H1 (cell line): ENCODE results near the gene CABP1. TPM values are rescaled to one million over a fixed set of nuclear protein-coding genes. Genes with fewer than 3 reads are reported as not detected.
A peak's percentile ranks its signal among the peaks of the same experiment; 100 is the strongest.

Experiments
- CTCF ChIA-PET: fragments of 300-600 bp; sonication (Branson Sonifier 250); formaldehyde crosslinking; loops from one replicate; lab custom pipeline; 2021; ENCODE audit not compliant: partially characterized antibody; lab: Charles Lee
- POLR2A ChIA-PET: fragments of 300-600 bp; sonication (Branson Sonifier 250); formaldehyde crosslinking; loops from one replicate; lab custom pipeline; 2021; ENCODE audit warnings: inconsistent platforms; ENCODE audit not compliant: partially characterized antibody; lab: Charles Lee
- DNase-seq, 2 experiments: peaks; one replicate each; pipeline versions ENCODE4 v3.0.0 to v3.0.0-alpha.2; 2010 to 2022; ENCODE audit warnings: low spot score in 2 of 2, low read depth in 1 of 2, mixed read lengths in 1 of 2
- FAIRE-seq: peaks from 2 replicates; lab custom pipeline; 2011; peaks lifted over from hg19 to GRCh38; lab: Jason Lieb, UNC
- H2AFZ ChIP-seq: 2 replicates; pipeline ENCODE4 v1.8.1; 2012; ENCODE audit warnings: low read length, inconsistent platforms
- H2AK5ac ChIP-seq: 2 replicates; pipeline ENCODE4 v1.6.1; 2013; ENCODE audit warnings: low read depth, low read length
- H2BK120ac ChIP-seq: replicated peaks from 2 replicates; pipeline ENCODE3; 2013; ENCODE audit warnings: low read depth, low read length, inconsistent platforms
- H2BK12ac ChIP-seq: 2 replicates; pipeline ENCODE4 v1.6.1; 2013; ENCODE audit warnings: low read depth, low read length
- H2BK15ac ChIP-seq: 2 replicates; pipeline ENCODE4 v1.6.1; 2013; ENCODE audit warnings: low read length
- H2BK20ac ChIP-seq: 2 replicates; pipeline ENCODE4 v1.6.1; 2013; ENCODE audit warnings: low read length
- H2BK5ac ChIP-seq: 2 replicates; pipeline ENCODE4 v1.6.1; 2013; ENCODE audit warnings: low read depth, low read length
- H3K14ac ChIP-seq: 2 replicates; pipeline ENCODE4 v1.6.1; 2013; ENCODE audit warnings: inconsistent platforms; ENCODE audit not compliant: insufficient read length
- H3K18ac ChIP-seq: 2 replicates; pipeline ENCODE4 v1.6.1; 2013; ENCODE audit warnings: low read length; ENCODE audit errors: extremely low read depth
- H3K23ac ChIP-seq: 2 replicates; pipeline ENCODE4 v1.6.1; 2013; ENCODE audit warnings: inconsistent platforms; ENCODE audit not compliant: insufficient read length
- H3K23me2 ChIP-seq: 2 replicates; pipeline ENCODE4 v1.6.1; 2013; ENCODE audit warnings: low read depth, low read length
- H3K27ac ChIP-seq: 2 replicates; pipeline ENCODE4 v1.6.1; 2011; ENCODE audit warnings: low read depth, low read length, inconsistent platforms
- H3K27me3 ChIP-seq, 4 experiments: replicated peaks in 1 of 4; 1 replicate in 1 of 4; 2 replicates in 3 of 4; pipeline versions ENCODE4 v1.6.1 to v1.8.1; 2011 to 2013; ENCODE audit warnings: low read length in 3 of 4, mild to moderate bottlenecking in 3 of 4, inconsistent platforms in 2 of 4, mixed read lengths in 2 of 4, moderate library complexity in 1 of 4; ENCODE audit not compliant: control insufficient read depth in 3 of 4, insufficient read depth in 3 of 4; ENCODE audit errors: extremely low read depth in 1 of 4
- H3K36me3 ChIP-seq, 4 experiments: 2 replicates each; pipeline versions ENCODE4 v1.6.1 to v1.8.1; 2011 to 2013; ENCODE audit warnings: mild to moderate bottlenecking in 4 of 4, low read length in 3 of 4, moderate library complexity in 2 of 4, control low read depth in 1 of 4, inconsistent platforms in 1 of 4; ENCODE audit not compliant: insufficient read depth in 4 of 4, control insufficient read depth in 2 of 4
- H3K4ac ChIP-seq: replicated peaks from 2 replicates; pipeline ENCODE3; 2013; ENCODE audit warnings: low read length, low read depth, mixed read lengths, inconsistent platforms; ENCODE audit not compliant: insufficient read length
- H3K4me1 ChIP-seq, 4 experiments: replicated peaks in 1 of 4; 1 replicate in 1 of 4; 2 replicates in 3 of 4; pipeline versions ENCODE4 v1.6.1 to v1.8.1; 2011 to 2013; ENCODE audit warnings: low read length in 3 of 4, inconsistent platforms in 2 of 4, mixed read lengths in 1 of 4; ENCODE audit not compliant: insufficient read depth in 4 of 4, control insufficient read depth in 3 of 4
- H3K4me2 ChIP-seq, 2 experiments: 2 replicates each; pipeline versions ENCODE4 v1.6.1 to v1.8.1; 2011 to 2013; ENCODE audit warnings: low read depth in 2 of 2, low read length in 2 of 2, control low read depth in 1 of 2, inconsistent platforms in 1 of 2, mild to moderate bottlenecking in 1 of 2; ENCODE audit not compliant: insufficient read depth in 1 of 2
- H3K4me3 ChIP-seq, 4 experiments: fragments of 200-600, 300-600 bp in 1 of 4; sonication (generic), shearing (Covaris generic), sonication (Bioruptor Twin) in 1 of 4; 2 replicates each; pipeline versions ENCODE4 v1.5.1 to v1.8.1; 2011 to 2016; ENCODE audit warnings: low read length in 4 of 4, low read depth in 3 of 4, control low read depth in 2 of 4, inconsistent platforms in 2 of 4, mild to moderate bottlenecking in 2 of 4, mixed read lengths in 1 of 4, moderate library complexity in 1 of 4; ENCODE audit not compliant: insufficient read depth in 2 of 4; ENCODE audit errors: extremely low read depth in 1 of 4
- H3K56ac ChIP-seq: replicated peaks from 2 replicates; pipeline ENCODE3; 2013; ENCODE audit warnings: low read depth, mild to moderate bottlenecking, mixed read lengths, low read length, inconsistent platforms; ENCODE audit not compliant: insufficient read length
- H3K79me1 ChIP-seq: 2 replicates; pipeline ENCODE4 v1.6.1; 2013; ENCODE audit warnings: low read depth, low read length, control low read depth
- H3K79me2 ChIP-seq, 2 experiments: 2 replicates each; pipeline versions ENCODE4 v1.6.1 to v1.8.1; 2012 to 2013; ENCODE audit warnings: low read length in 2 of 2, mild to moderate bottlenecking in 2 of 2, inconsistent platforms in 1 of 2; ENCODE audit not compliant: insufficient read depth in 2 of 2, control insufficient read depth in 1 of 2
- H3K9ac ChIP-seq, 4 experiments: replicated peaks in 1 of 4; 1 replicate in 1 of 4; 2 replicates in 3 of 4; pipeline versions ENCODE4 v1.6.1 to v1.8.1; 2011 to 2013; ENCODE audit warnings: low read depth in 3 of 4, low read length in 3 of 4, control low read depth in 2 of 4, mild to moderate bottlenecking in 2 of 4, moderate library complexity in 2 of 4, inconsistent platforms in 1 of 4; ENCODE audit errors: extremely low read depth in 1 of 4
- H3K9me3 ChIP-seq, 2 experiments: 2 replicates each; pipeline versions ENCODE4 v1.6.1 to v1.8.1; 2012 to 2013; ENCODE audit warnings: mild to moderate bottlenecking in 2 of 2, moderate library complexity in 2 of 2, control low read depth in 1 of 2, inconsistent platforms in 1 of 2, low read depth in 1 of 2, low read length in 1 of 2, mixed read lengths in 1 of 2; ENCODE audit not compliant: insufficient read depth in 2 of 2
- H4K20me1 ChIP-seq, 2 experiments: replicated peaks in 1 of 2; 2 replicates each; pipeline versions ENCODE3 to v1.8.1; 2011 to 2013; ENCODE audit warnings: inconsistent platforms in 2 of 2, low read length in 2 of 2, mild to moderate bottlenecking in 1 of 2; ENCODE audit not compliant: insufficient read depth in 2 of 2, control insufficient read depth in 1 of 2
- H4K5ac ChIP-seq: 2 replicates; pipeline ENCODE4 v1.6.1; 2013; ENCODE audit warnings: low read length, low read depth, mixed read lengths, inconsistent platforms; ENCODE audit not compliant: insufficient read length
- H4K8ac ChIP-seq: 2 replicates; pipeline ENCODE4 v1.8.0; 2013; ENCODE audit warnings: mild to moderate bottlenecking, moderate library complexity, low read length, inconsistent platforms; ENCODE audit not compliant: insufficient read depth; ENCODE audit errors: extremely low read depth
- H4K91ac ChIP-seq: replicated peaks from 2 replicates; pipeline ENCODE3; 2013; ENCODE audit warnings: low read length, mixed read lengths, inconsistent platforms; ENCODE audit not compliant: insufficient read length
- ATF3 ChIP-seq: IDR thresholded peaks from 2 replicates; pipeline ENCODE4 v1.6.1; 2011; ENCODE audit warnings: low read depth, mild to moderate bottlenecking, low read length; ENCODE audit not compliant: insufficient read depth
- POU5F1 ChIP-seq: IDR thresholded peaks from 2 replicates; pipeline ENCODE4 v1.6.1; 2011; ENCODE audit warnings: low read depth, mild to moderate bottlenecking, low read length, moderate library complexity
- SP4 ChIP-seq: IDR thresholded peaks from 2 replicates; pipeline ENCODE4 v1.6.1; 2012; ENCODE audit warnings: low read length, inconsistent platforms
- SUZ12 ChIP-seq: fragments of 200-600 bp; sonication (generic); IDR thresholded peaks from 2 replicates; pipeline ENCODE4 v1.6.1; 2012; ENCODE audit warnings: mild to moderate bottlenecking, inconsistent platforms, low read length, moderate library complexity, mixed read lengths
- TCF12 ChIP-seq: IDR thresholded peaks from 2 replicates; pipeline ENCODE4 v1.6.1; 2011; ENCODE audit warnings: low read depth, mild to moderate bottlenecking, low read length
- WGBS, 2 experiments: shearing (Covaris generic) in 1 of 2; methylation state at CpG; one replicate each; pipeline versions ENCODE4 v1.1.6 to v1.1.7; 2013 to 2015; ENCODE audit warnings: low lambda C conversion rate in 2 of 2, mixed read lengths in 2 of 2, inconsistent platforms in 1 of 2, low coverage in 1 of 2, missing lambda C conversion rate in 1 of 2; ENCODE audit not compliant: insufficient replicate concordance in 2 of 2, insufficient coverage in 1 of 2, insufficient read length in 1 of 2; ENCODE audit errors: extremely low coverage in 1 of 2, missing lambda C conversion rate in 1 of 2; 5-methylcytosine and 5-hydroxymethylcytosine counted together
- polyA plus RNA-seq, 7 experiments: library from polyadenylated mRNA; depleted of rRNA in 3 of 7; stranded (reverse) in 5 of 7; unstranded in 2 of 7; fragments of >200 nt in 5 of 7; fragments of 200-250 nt in 2 of 7; gene quantifications; 1 replicate in 5 of 7; 2 replicates in 1 of 7; 4 replicates in 1 of 7; pipeline versions ENCODE4 v1.2.1 to v1.2.3, GENCODE V29; 2011 to 2013; ENCODE audit warnings: missing spikeins in 2 of 7, mixed read lengths in 2 of 7
- total RNA-seq: library from RNA; stranded (reverse); fragmentation: NEBNext Ultra II Directional; extraction: Animal tissue kit (Norgen Biotek cat#: 25700); gene quantifications from 2 replicates; pipeline ENCODE4 v1.2.1, GENCODE V29; 2021

CABP1 gene
- total and polyA plus RNA-seq, 2 of the 8 experiments (the other 6 are each of a cell fraction or from before 2014, with no cell fraction given), result 3.9 to 7.4 TPM

GRCh38 chr12:120642121-120642520 is 1.7 kb downstream of the CABP1 start:
- no peak overlapping the region for H2BK120ac ChIP-seq
- POLR2A ChIA-PET, result interaction anchor here (0.7 to 1.5 kb wide), 2 partner anchors 55 to 61 kb away, joined by 3 to 5 read pairs; partner anchors contain the start of gene POP5
- H2BK5ac ChIP-seq, result no peak overlapping the region
- H3K4me2 ChIP-seq, result peak overlapping the region; percentile 83 to 91; a peak in 3 of 4 replicates
- no peaks in the 10 kb centered on the region for H3K9me3 ChIP-seq
- H4K20me1 ChIP-seq, result peaks cover 0 to 5% of the 10 kb centered on the region in 2 experiments
- no peak for TF ChIP-seq POU5F1
- TF ChIP-seq SUZ12, result no peak
- TF ChIP-seq TCF12, result no peak
- 0 out of 2 replicates have a peak, but pooled peaks have one; percentile 9 for TF ChIP-seq SP4
- no peak for TF ChIP-seq ATF3
- no peak overlapping the region for H3K27ac ChIP-seq
- peaks cover 10% of the 10 kb centered on the region; the same call in 1 of the 2 replicates for H3K23me2 ChIP-seq
- H4K5ac ChIP-seq, result no peak overlapping the region
- no peak overlapping the region for H2AFZ ChIP-seq
- H3K4ac ChIP-seq, result no peak overlapping the region
- no peak for FAIRE-seq
- peak overlapping the region in 3 of 4 experiments; percentile 54 to 78 (median 60); a peak in 4 of 8 replicates for H3K4me3 ChIP-seq
- no peak overlapping the region for H4K91ac ChIP-seq
- no peak overlapping the region for H2AK5ac ChIP-seq
- no peak overlapping the region for H4K8ac ChIP-seq
- H2BK15ac ChIP-seq, result no peak overlapping the region
- H3K79me1 ChIP-seq, result no peaks in the 10 kb centered on the region
- peaks cover 0 to 16% (median 12%) of the 10 kb centered on the region in 4 experiments; a peak in 4 of 7 replicates for H3K27me3 ChIP-seq
- peaks cover 0 to 11% (median 8%) of the 10 kb centered on the region in 4 experiments; a peak in 5 of 7 replicates for H3K4me1 ChIP-seq
- no peaks in the 10 kb centered on the region for H3K79me2 ChIP-seq
- H3K18ac ChIP-seq, result no peak overlapping the region
- H3K9ac ChIP-seq, result no peak overlapping the region
- no peak overlapping the region for H3K23ac ChIP-seq
- DNase-seq, result no peak
- H2BK12ac ChIP-seq, result 0 out of 2 replicates have a peak overlapping the region, but pooled peaks have one; percentile 3
- CTCF ChIA-PET, result interaction anchor here (0.8 to 3.2 kb wide), 12 partner anchors 7 to 108 kb away, joined by 3 to 17 read pairs (median 3); no protein-coding TSS in a partner anchor
- H3K56ac ChIP-seq, result no peak overlapping the region
- no peaks in the 10 kb centered on the region for H3K36me3 ChIP-seq
- WGBS, 2 experiments, result 87% methylated on average over 9 of the region's 9 CpGs; no CpG with 5 or more reads in 1 of the 2 experiments
- no peak overlapping the region for H3K14ac ChIP-seq
- no peak overlapping the region for H2BK20ac ChIP-seq
